Esophagus squamous epithelium (tissue), 4 donors: ENCODE measurements around the gene FAM89A.

Experiments used
- POLR2A ChIP-seq, 4 donors: fragments of 450-650 bp; IDR thresholded peaks; one replicate each; pipeline ENCODE4 v1.6.1; 2017; ENCODE audit warnings: antibody characterized with exemption in 4 of 4, mild to moderate bottlenecking in 4 of 4, moderate library complexity in 3 of 4
- TF ChIP-seq, protein P1 (sequence below), 6 experiments: fragments of 450-650 bp in 4 of 6; fragments of 200-600 bp in 2 of 6; sonication (generic) in 2 of 6; IDR thresholded peaks; one replicate each; pipeline ENCODE4 v1.5.1; 2016 to 2019; ENCODE audit warnings: antibody characterized with exemption in 6 of 6, mild to moderate bottlenecking in 4 of 6, moderate library complexity in 4 of 6

- TF ChIP-seq, protein P1, sequence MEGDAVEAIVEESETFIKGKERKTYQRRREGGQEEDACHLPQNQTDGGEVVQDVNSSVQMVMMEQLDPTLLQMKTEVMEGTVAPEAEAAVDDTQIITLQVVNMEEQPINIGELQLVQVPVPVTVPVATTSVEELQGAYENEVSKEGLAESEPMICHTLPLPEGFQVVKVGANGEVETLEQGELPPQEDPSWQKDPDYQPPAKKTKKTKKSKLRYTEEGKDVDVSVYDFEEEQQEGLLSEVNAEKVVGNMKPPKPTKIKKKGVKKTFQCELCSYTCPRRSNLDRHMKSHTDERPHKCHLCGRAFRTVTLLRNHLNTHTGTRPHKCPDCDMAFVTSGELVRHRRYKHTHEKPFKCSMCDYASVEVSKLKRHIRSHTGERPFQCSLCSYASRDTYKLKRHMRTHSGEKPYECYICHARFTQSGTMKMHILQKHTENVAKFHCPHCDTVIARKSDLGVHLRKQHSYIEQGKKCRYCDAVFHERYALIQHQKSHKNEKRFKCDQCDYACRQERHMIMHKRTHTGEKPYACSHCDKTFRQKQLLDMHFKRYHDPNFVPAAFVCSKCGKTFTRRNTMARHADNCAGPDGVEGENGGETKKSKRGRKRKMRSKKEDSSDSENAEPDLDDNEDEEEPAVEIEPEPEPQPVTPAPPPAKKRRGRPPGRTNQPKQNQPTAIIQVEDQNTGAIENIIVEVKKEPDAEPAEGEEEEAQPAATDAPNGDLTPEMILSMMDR (IDR thresholded peaks at IDR 0.05): no peak
- TF ChIP-seq POLR2A (IDR thresholded peaks at IDR 0.05): no peak
Measured at GRCh38 chr1:231058416-231059109, 18.5 kb upstream of the FAM89A start.
